GM12874 (cell line): Measurements from ENCODE around the gene SLC41A2.

Source experiments
- CTCF ChIP-seq: IDR thresholded peaks from 2 replicates; pipeline ENCODE4 v1.5.1; 2011; ENCODE audit warnings: low read depth, mild to moderate bottlenecking, control low read depth, low read length, moderate library complexity; ENCODE audit not compliant: insufficient read depth

SLC41A2 gene

GRCh38 chr12:104958001-104958804, at the start of gene SLC41A2:
Gene SLC41A2 (minus strand): TSS chr12:104958290. CDS start chr12:104928527, 29,763 bp downstream.
- TF ChIP-seq CTCF: peak; percentile 11; the same call in 1 of the 2 replicates

GRCh38 chr12:105001476-105001875, 43.4 kb upstream of the SLC41A2 start:
- no peak for TF ChIP-seq CTCF

- TF ChIP-seq CTCF: no peak
Measured at GRCh38 chr12:104999347-104999685, 41.2 kb upstream of the SLC41A2 start.

- TF ChIP-seq CTCF: no peak
Measured at GRCh38 chr12:104998423-104999346, 40.6 kb upstream of the SLC41A2 start.

- no peak for TF ChIP-seq CTCF
Measured at GRCh38 chr12:104997541-104997940, 39.5 kb upstream of the SLC41A2 start.

- TF ChIP-seq CTCF: no peak
Measured at GRCh38 chr12:104994336-104994735, 36.2 kb upstream of the SLC41A2 start.

- no peak for TF ChIP-seq CTCF
Measured at GRCh38 chr12:104991565-104992128, 33.6 kb upstream of the SLC41A2 start.
